Adrenal gland (tissue), 12 donors: ENCODE results near the gene KIAA0513. TPM values are rescaled to one million over a fixed set of nuclear protein-coding genes. Genes with fewer than 3 reads are reported as not detected.

Experiments
- DNase-seq, 7 donors: peaks; one replicate each; pipeline ENCODE4 v3.0.0-alpha.2; 2019 to 2020
- H3K27ac ChIP-seq, 5 donors: fragments of 200-600 bp; sonication (generic) in 4 of 5; 1 replicate in 3 of 5; 2 replicates in 2 of 5; pipeline versions ENCODE4 v1.5.1 to v1.8.0; 2016 to 2020; ENCODE audit warnings: mild to moderate bottlenecking in 1 of 5
- H3K27me3 ChIP-seq: fragments of 200-600 bp; 2 replicates; pipeline ENCODE4 v1.8.0; 2021
- H3K36me3 ChIP-seq, 2 donors: fragments of 200-600 bp; replicated peaks in 1 of 2; 1 replicate in 1 of 2; 2 replicates in 1 of 2; pipeline versions ENCODE4 v1.5.1 to v1.8.0; 2018 to 2022
- H3K4me1 ChIP-seq, 2 donors: fragments of 200-600 bp; replicated peaks in 1 of 2; 1 replicate in 1 of 2; 2 replicates in 1 of 2; pipeline versions ENCODE4 v1.5.1 to v1.8.0; 2018 to 2021
- H3K4me3 ChIP-seq, 4 donors: fragments of 200-600 bp; sonication (generic) in 3 of 4; one replicate each; pipeline ENCODE4 v1.5.1; 2016 to 2018
- H3K9me3 ChIP-seq, 3 donors: fragments of 200-600 bp; sonication (generic) in 1 of 3; replicated peaks in 1 of 3; 1 replicate in 2 of 3; 2 replicates in 1 of 3; pipeline versions ENCODE4 v1.5.1 to v1.8.0; 2016 to 2021
- POLR2A ChIP-seq, 2 donors: fragments of 450-650 bp; IDR thresholded peaks; one replicate each; pipeline ENCODE4 v1.6.1; 2017; ENCODE audit warnings: antibody characterized with exemption in 2 of 2, mild to moderate bottlenecking in 2 of 2, moderate library complexity in 1 of 2
- WGBS, 4 donors: extraction: QIAGEN DNeasy Blood & Tissue Kit in 2 of 4; methylation state at CpG; one replicate each; pipeline versions ENCODE4 v1.1.5 to v1.1.7; 2013 to 2017; 5-methylcytosine and 5-hydroxymethylcytosine counted together
- intact Hi-C, 2 donors: fragments of 100-400 bp; cut with DNase I; formaldehyde crosslinking; loops; one replicate each; pipeline versions ENCODE4 v1.14.1 to v1.15.0; 2022 to 2023
- polyA plus RNA-seq, 3 donors: library from polyadenylated mRNA; stranded (reverse); fragments of 200-250 nt in 2 of 3; fragments of 350-450 nt in 1 of 3; fragmentation: Illumina TruSeq in 1 of 3; extraction: RNeasy Lipid Tissue Mini Kit (QIAGEN cat#74804) in 1 of 3; gene quantifications; one replicate each; pipeline ENCODE4 v1.2.3, GENCODE V29; 2013 to 2014
- total RNA-seq, 9 donors: library from RNA; depleted of rRNA in 4 of 9; stranded (reverse); fragments of >200 nt in 4 of 9; fragments of 120-200 nt in 1 of 9; fragmentation: NEBNext Ultra II Directional in 1 of 9; extraction: Animal tissue kit (Norgen Biotek cat#: 25700) in 1 of 9; gene quantifications; one replicate each; pipeline versions ENCODE4 v1.1.0 to v1.2.4, GENCODE V29; 2013 to 2023
- TF ChIP-seq, protein P1 (sequence below), 6 experiments: fragments of 450-650 bp in 4 of 6; fragments of 200-600 bp in 2 of 6; sonication (generic) in 1 of 6; IDR thresholded peaks; 1 replicate in 5 of 6; 2 replicates in 1 of 6; pipeline versions ENCODE4 v1.5.1 to v1.8.0; 2016 to 2021; ENCODE audit warnings: antibody characterized with exemption in 6 of 6, mild to moderate bottlenecking in 2 of 6, moderate library complexity in 1 of 6
- donor health status: healthy with polysubstance abuse.
- donor health status: Bipolar disorder and iron deficiency.
- donor health status: DM: yes; HTN: yes; CAD: no.
- donor health status: DM: no; HTN: no; CAD: no.
- donor health status: DM: no; HTN: no; CAD: no.
- donor health status: DM: yes; HTN: yes; CAD: no.

KIAA0513 gene
- total and polyA plus RNA-seq, 12 donors, result 7.5 to 36.7 (median 17.8) TPM

DNA sequence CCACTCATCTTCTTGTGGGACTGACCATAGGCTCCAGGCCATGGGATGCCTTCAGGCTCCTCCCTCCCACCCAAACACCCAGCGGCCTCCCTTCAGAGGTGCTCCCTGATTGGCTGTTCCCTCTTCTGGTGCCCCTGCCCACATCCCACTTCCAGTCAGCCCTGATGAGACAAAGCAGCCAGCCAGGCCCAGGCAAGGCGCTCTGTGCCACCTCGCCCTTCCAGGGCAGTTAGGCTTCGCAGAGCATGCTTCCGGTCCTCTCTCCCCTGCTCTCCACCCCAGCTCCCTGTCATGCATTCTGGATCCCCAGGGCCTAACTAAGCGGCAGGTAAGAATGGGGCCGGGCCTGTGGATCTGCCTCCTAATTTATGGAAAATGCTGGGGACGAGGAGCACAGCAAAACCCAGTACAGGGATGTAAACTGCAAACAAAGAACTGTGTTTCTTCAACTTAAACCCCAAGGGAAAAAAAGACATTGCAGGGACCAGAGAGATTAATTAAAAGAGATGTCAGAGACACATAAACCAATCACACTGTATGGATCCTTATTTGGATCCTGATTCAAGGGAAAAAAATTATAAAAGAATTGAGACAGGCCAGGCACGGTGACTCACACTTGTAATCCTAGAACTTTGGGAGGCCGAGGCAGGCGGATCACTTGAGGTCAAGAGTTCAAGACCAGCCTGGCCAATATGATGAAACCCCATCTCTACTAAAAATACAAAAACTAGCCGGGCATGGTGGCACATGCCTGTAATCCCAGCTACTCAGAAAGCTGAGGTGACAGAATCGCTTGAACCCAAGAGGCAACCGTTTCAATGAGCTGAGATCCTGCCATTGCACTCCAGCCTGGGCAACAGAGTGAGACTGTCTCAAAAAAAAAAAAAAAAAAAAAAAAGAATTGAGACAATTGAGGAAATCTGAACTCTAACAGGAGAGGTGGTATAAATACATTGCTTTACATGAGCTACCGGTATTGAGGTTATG, 42.2 kb upstream of the KIAA0513 start:
- peaks cover 0 to 60% of the 10 kb centered on the region in 2 donors for H3K36me3 ChIP-seq
- no peak for TF ChIP-seq POLR2A (IDR thresholded peaks at IDR 0.05)
- TF ChIP-seq, protein P1, sequence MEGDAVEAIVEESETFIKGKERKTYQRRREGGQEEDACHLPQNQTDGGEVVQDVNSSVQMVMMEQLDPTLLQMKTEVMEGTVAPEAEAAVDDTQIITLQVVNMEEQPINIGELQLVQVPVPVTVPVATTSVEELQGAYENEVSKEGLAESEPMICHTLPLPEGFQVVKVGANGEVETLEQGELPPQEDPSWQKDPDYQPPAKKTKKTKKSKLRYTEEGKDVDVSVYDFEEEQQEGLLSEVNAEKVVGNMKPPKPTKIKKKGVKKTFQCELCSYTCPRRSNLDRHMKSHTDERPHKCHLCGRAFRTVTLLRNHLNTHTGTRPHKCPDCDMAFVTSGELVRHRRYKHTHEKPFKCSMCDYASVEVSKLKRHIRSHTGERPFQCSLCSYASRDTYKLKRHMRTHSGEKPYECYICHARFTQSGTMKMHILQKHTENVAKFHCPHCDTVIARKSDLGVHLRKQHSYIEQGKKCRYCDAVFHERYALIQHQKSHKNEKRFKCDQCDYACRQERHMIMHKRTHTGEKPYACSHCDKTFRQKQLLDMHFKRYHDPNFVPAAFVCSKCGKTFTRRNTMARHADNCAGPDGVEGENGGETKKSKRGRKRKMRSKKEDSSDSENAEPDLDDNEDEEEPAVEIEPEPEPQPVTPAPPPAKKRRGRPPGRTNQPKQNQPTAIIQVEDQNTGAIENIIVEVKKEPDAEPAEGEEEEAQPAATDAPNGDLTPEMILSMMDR (IDR thresholded peaks at IDR 0.05), result no peak
- WGBS, 4 donors, result 68 to 76% (median 75%) methylated on average over 14 to 15 of the region's 15 CpGs
- peaks cover 10 to 22% of the 10 kb centered on the region in 2 donors for H3K4me1 ChIP-seq
- H3K27me3 ChIP-seq, result no peaks in the 10 kb centered on the region
- peak overlapping the region in 3 of 5 donors; percentile 26 to 45 (median 43) for H3K27ac ChIP-seq
- no peak overlapping the region for H3K4me3 ChIP-seq
- peak in 5 of 7 donors; percentile 53 to 79 (median 66) for DNase-seq
- no peaks in the 10 kb centered on the region for H3K9me3 ChIP-seq
- intact Hi-C loops, result no loop called here

DNA sequence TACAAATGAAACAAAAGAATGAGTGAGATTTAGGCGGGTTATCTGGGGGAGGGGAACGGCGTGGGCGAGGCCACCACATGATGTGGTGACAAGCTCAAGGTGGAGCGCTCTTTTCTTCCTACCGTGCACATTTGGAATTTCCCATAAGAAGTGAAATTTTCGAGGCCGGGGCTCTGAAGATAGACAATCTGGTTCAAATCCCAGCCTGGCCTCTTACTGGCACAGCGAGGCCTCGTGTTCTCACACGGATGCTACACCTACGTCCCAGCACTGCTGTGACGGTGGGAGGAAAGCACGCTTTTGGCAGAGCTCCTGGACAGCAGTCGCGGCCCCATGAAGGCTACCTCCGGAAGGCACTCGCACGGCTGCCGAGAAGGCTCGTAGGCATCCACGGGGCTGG, 41.5 kb upstream of the KIAA0513 start:
- no peaks in the 10 kb centered on the region for H3K9me3 ChIP-seq
- H3K27ac ChIP-seq, result peak overlapping the region in 3 of 5 donors; percentile 7 to 43 (median 26)
- H3K4me3 ChIP-seq, result no peak overlapping the region
- peaks cover 10 to 22% of the 10 kb centered on the region in 2 donors for H3K4me1 ChIP-seq
- TF ChIP-seq, protein P1 (IDR thresholded peaks at IDR 0.05), result no peak
- no peak for TF ChIP-seq POLR2A (IDR thresholded peaks at IDR 0.05)
- H3K27me3 ChIP-seq, result no peaks in the 10 kb centered on the region
- intact Hi-C loops, result no loop called here
- 92 to 97% (median 95%) methylated on average over 15 to 22 of the region's 22 CpGs for WGBS, 4 donors
- DNase-seq, result no peak
- peaks cover 0 to 58% of the 10 kb centered on the region in 2 donors for H3K36me3 ChIP-seq

DNA sequence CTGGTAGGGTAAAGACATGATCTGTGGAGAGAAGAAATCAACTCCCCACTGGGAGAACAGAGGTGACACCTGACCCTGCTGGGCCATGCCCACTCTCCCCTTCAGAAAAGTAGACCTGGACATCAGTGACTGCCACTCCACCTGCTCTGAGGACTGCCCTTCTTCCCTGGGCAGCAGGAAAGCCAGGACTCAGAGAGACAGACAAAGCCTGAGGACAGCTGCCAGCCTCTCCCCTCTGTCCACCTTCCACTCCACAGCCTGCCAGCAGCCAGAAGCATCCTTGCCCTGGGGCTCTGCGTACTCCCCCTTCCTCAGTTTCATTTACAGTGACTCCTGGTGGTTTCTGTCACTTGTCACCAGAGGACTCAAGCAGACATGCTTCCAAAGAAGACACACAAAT, 40.7 kb upstream of the KIAA0513 start:
- no peak for DNase-seq
- WGBS, 4 donors, result 91 to 100% (median 98%) methylated on average over 1 of the region's 1 CpG
- Histone ChIP-seq H3K27me3 (no peaks in the 10 kb centered on the region), H3K27ac (no peak overlapping the region), H3K9me3 (no peaks in the 10 kb centered on the region), H3K4me3 (no peak overlapping the region), H3K4me1 (peaks cover 10 to 22% of the 10 kb centered on the region in 2 donors), H3K36me3 (peaks cover 0 to 50% of the 10 kb centered on the region in 2 donors)
- TF ChIP-seq, protein P1 (IDR thresholded peaks at IDR 0.05), result no peak
- TF ChIP-seq POLR2A (IDR thresholded peaks at IDR 0.05), result no peak
- intact Hi-C loops, result no loop called here

DNA sequence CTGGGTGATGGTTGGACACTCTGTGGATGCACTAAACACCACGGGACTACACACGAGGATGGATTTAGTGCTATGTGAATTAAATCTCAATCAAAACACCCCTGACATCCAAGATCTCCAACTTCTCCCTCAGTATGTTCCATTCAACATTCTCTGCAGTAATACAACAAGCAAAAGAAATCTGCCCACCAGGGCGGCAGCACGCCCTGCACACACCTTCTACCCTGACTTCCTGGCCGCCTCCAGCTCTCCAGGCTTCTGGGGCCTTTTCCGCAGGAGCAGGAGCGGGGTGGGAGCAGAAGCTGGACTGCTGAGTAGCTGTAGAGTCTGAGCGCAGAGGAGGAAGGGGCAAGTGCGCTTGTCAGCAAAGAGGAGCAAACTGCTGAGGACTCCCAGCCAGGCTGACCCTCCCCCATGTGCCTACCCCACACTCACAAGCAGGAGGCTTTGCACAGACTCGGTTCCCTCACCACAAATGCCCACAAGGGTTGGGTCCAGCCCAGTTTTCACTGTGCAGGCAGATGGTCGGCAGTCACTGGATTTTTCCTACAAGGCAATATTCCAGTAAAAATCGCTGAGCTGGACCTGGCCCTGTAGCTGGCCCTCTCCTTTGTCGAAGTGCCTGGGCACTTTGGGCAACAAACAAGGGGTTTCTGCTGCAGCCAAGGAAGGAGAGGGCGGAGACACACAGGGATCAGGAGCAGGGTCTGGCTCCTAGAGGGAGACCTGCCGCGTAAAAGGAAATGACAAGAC, 39.1 kb upstream of the KIAA0513 start:
- peaks cover 10 to 15% of the 10 kb centered on the region in 2 donors for H3K4me1 ChIP-seq
- H3K9me3 ChIP-seq, result no peaks in the 10 kb centered on the region
- H3K27ac ChIP-seq, result no peak overlapping the region
- H3K4me3 ChIP-seq, result no peak overlapping the region
- H3K36me3 ChIP-seq, result peaks cover 0 to 47% of the 10 kb centered on the region in 2 donors
- no peak for DNase-seq
- H3K27me3 ChIP-seq, result no peaks in the 10 kb centered on the region
- no peak for TF ChIP-seq POLR2A (IDR thresholded peaks at IDR 0.05)
- TF ChIP-seq, protein P1 (IDR thresholded peaks at IDR 0.05), result no peak
- whole genome bisulfite sequencing, 4 donors, result 86 to 95% (median 92%) methylated on average over 13 to 16 of the region's 16 CpGs
- intact Hi-C loops, result no loop called here
